Measurements from ENCODE around the gene OPRL1.

OPRL1 gene

GRCh38 chr20:64042054-64042781 is 37.7 kb upstream of the OPRL1 start:
- DNase-seq (ENCODE audit: low read depth, low spot score): no peak

GRCh38 chr20:64043768-64044167 is 36.1 kb upstream of the OPRL1 start:
- no peak for DNase-seq (ENCODE audit: low read depth, low spot score)

- no peak for DNase-seq (ENCODE audit: low read depth, low spot score)
Observed at GRCh38 chr20:64044484-64045247, 35.2 kb upstream of the OPRL1 start.

DNA sequence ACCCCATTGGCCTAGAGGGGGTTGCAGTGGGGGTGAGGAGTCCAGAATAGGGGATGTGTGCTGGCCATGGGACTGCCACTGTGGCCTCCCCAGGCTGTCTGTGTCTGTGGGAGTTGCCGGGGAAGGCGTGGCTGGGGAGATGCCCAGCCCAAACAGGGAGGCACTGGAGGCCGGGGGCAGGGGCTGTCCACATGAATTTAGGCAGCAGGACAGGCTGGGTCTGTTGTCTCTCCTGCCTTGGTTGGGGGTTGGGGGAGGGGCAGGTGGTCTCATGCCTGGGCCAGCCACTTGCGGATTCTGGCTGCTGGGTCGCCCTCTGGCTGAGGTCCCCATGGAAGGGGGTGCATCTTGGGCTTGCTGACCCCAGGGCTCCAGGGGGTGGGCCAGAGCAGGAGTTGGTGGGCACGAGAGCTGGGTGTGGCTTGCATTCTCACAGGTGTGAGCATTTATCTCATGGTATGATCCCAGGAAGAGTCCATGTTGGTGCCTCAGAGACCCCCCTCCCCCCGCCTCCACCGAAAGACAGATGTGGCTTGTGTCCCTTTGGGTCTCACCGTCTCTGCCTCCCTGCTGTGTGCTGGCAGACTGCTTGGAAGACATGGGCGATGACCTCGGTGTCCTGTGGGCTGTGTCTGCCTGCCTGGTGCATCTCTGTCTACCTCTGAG is 34.4 kb upstream of the OPRL1 start:
- no peak for DNase-seq (ENCODE audit: low read depth, low spot score)

DNA sequence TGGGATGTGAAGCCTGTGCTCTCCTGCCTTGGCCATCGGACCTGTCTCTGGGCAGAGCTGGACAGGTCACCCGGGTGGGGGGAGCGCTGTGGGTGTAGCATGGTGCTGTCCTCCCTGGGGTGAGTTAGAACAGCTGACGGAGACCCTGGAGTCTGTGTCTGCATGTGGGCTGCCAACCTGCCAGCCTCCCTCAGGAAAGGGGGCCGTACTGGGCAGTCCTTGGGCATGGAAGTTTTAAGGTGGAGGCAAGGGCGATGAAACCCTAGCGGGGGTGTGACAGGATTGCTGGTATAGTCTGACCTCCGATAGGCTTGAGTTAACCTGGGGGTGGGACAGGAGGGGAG is 32.9 kb upstream of the OPRL1 start:
- DNase-seq (ENCODE audit: low read depth, low spot score): no peak

GRCh38 chr20:64047968-64048401 is 31.9 kb upstream of the OPRL1 start:
- DNase-seq (ENCODE audit: low read depth, low spot score): peak; percentile 43

DNA sequence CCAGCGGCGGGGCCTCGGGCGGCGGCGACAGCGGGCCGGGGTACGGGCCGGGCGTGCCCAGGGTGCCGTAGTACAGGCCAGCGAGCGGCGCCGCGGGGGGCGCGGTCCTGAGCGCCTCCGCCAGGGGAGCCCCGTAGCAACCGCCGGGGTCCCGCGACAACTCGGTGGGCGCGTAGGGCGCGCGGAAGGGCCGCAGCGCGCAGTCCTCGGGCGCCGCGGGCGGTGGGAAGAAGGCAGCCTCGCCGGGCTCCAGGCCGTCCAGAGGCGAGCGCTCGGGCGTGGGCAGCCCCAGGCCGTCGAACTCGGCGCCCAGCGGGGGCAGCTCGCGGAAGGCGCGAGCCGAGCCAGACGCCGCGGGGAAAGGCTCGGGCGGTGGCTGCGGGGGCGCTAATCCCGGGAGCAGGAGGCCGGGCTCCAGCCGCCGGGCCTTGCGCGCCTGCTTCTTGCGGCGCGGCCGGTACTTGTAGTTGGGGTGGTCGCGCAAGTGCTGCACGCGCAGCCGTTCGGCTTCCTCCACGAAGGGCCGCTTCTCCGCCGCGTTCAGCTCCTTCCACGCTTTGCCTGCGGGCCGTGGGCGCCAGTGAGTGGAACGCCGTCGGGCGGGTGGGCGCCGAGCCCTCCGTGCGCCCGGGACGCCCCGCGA is 31.4 kb upstream of the OPRL1 start:
- DNase-seq (ENCODE audit: low read depth, low spot score): no peak

- no peak for DNase-seq (ENCODE audit: low read depth, low spot score)
Observed at GRCh38 chr20:64049060-64049877, 30.6 kb upstream of the OPRL1 start, which contains the start of gene SOX18. Gene SOX18, minus strand, starts transcription at chr20:64049639. Its CDS starts 123 bp downstream, at chr20:64049516.

DNA sequence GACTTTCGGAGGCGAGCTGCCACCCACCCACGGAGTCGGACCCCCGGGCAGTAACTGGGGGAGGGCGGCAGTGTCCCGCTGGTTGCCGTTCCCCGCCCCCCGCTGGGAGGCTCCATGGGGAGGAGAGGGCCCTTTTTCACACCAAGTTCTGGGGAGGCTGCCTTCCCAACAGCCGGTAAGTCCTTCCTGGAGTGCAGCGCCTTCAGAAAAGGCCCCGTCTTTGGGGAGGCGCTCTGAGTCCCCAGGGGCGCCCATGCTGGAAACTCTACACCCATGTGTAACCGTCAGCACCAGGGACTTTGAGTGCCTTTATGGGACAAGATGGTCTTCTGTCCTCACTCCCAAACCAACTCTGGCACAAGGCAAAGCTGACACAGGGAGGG is 30.0 kb upstream of the OPRL1 start:
- no peak for DNase-seq (ENCODE audit: low read depth, low spot score)

DNA sequence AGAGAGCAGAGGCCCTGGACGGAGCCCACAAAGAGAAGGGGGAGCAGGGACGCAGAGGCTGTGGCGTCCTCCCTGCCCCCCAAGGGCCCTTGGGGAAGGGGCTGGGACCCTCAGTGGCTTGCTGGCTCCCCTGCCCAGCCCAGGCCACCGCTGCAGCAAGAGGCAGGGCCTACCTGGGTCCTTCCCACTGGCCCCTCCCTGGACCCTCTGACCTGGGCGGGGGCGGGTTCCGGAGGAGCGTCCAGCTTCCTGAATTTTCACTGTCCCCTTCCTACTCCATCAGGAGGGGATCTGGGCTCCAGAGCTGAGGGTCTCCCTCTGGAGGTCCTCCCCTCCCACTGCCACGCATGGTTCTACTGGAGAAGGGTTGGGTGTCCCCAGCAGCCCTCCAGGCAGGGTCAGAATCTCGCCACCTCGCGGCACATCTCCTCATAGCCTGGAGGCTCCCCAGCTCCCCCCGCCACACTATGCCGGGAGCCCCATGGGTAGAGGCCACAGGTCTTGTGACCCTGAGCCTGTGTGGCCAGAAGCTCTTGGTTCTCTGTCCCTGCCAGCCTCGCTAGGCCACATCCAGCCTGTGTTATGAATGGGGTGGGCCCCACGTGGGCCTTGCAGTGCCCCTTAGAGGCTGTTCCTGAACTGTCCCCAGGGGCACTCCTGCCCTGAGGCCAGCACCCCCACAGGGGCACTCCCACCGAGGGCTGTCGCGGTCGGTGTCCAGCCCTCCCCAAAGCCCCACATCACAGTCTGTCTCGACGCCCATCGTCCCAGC is 29.4 kb upstream of the OPRL1 start:
- no peak for DNase-seq (ENCODE audit: low read depth, low spot score)

DNA sequence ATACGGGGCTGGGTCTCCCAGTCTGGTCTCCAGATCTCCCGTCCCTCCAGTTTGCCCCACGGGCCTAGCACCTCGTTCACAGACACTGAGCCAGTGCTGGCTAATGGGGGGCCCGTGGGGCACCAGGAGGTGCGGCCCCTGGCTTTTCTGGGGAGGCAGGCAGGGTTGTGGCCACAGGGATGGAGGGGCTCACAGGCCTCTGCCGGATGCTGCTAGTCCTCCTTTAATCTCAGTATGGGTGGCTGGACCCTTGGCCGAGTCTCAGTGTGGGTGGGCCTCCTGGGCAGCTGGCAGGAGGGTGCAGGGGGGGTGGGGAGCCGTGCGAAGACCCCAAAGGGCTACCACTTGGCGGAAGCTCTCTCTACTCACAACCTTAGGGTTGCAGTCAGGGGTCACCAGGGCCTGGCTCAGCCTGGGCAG is 28.8 kb upstream of the OPRL1 start:
- no peak for DNase-seq (ENCODE audit: low read depth, low spot score)

DNA sequence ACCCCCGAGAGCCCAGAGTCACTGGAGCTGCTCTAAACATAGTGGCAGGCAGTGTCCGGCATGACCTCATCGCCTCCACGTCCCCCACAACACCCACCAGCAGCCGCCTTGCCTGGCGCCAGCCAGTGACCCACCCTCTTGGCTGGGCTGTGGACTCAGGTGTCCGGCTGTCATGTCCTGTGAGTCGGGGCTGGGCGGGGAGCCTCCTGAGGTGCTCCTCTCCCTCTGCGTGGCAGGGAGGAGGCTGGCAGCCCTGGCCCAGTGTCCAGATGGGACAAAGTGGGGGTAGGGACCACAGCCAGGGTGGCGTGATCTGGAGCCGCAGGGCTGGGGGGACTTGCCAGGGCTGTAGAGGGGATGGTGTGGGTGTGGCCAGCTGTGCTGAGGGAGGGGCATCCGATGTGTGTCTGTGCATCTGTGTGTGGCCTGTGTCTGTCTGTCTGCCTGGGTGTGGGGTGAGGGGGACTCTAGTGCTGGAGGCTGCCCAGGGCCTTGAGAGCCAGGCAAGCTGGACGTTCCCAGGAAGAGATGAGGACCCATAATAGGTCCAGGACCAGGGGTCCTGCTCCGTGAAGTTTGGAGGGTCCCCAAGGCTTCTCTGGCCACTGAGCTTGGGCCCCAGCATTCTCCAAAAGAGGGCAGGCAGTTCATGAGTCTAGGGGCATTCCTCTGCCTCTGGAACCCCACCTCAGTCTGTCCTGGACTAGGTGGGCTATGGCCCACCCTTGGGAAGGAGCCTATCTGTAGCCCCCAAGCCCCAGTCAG is 28.1 kb upstream of the OPRL1 start:
- no peak for DNase-seq (ENCODE audit: low read depth, low spot score)

- no peak for DNase-seq (ENCODE audit: low read depth, low spot score)
Observed at GRCh38 chr20:64052326-64052722, 27.6 kb upstream of the OPRL1 start.

- no peak for DNase-seq (ENCODE audit: low read depth, low spot score)
Observed at GRCh38 chr20:64052987-64053840, 26.7 kb upstream of the OPRL1 start.

GRCh38 chr20:64053841-64054661 is 25.8 kb upstream of the OPRL1 start:
- DNase-seq (ENCODE audit: low read depth, low spot score): peak; percentile 86

GRCh38 chr20:64055396-64055892 is 24.4 kb upstream of the OPRL1 start:
- no peak for DNase-seq (ENCODE audit: low read depth, low spot score)

DNA sequence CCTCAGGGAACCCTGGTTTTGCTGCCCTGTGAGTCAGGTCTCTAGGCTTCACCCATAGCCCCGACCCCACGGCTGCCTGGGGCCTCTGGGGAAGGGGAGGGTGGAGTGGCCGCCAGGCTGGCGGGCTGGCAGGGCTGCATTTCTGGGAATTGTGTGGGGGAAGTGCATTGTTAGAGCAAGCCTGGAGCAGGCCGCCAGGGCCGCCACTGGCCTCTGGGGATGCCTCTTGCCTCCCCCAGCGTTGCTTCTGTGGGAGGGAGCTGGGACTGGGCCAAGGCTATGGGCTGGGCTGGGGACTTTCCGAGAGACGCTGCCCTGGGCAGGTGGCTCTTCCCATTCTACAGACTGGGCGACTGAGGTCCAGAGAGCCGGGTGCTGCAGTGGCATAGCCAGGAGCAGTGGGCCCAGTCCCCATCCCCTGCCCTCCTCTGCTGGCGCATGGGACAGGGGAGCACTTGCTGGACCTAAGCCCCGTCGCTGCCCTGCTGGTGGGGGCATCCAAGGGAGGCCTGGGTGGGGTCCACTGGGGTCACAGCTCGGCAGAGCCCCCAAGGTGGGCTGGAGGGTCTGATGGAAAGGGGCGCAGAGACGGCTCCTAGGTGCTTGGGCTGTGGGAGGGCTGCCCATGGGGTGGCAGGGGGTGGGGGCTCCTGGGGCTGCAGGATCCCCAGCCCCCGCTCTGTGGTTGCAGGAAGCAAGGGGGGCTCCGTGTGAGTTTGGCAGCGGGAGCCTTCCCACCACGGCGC is 23.8 kb upstream of the OPRL1 start:
- peak; percentile 83 for DNase-seq (ENCODE audit: low read depth, low spot score)

Data from ELF-1 (cell line).